GM18867 (cell line): ENCODE measurements around the gene CLEC18A.
"Not testable (repeated sequence)": the region's sequence is repeated elsewhere in the genome, so short reads cannot be mapped to it uniquely, and the experiment has no call there.

Experiments
- ATAC-seq: cut with Tn5 transposase; IDR thresholded peaks from one replicate; pipeline ENCODE4 v1.9.1; 2021; ENCODE audit warnings: mild to moderate bottlenecking, moderate library complexity; ENCODE audit not compliant: unreplicated experiment

Gene CLEC18A

DNA sequence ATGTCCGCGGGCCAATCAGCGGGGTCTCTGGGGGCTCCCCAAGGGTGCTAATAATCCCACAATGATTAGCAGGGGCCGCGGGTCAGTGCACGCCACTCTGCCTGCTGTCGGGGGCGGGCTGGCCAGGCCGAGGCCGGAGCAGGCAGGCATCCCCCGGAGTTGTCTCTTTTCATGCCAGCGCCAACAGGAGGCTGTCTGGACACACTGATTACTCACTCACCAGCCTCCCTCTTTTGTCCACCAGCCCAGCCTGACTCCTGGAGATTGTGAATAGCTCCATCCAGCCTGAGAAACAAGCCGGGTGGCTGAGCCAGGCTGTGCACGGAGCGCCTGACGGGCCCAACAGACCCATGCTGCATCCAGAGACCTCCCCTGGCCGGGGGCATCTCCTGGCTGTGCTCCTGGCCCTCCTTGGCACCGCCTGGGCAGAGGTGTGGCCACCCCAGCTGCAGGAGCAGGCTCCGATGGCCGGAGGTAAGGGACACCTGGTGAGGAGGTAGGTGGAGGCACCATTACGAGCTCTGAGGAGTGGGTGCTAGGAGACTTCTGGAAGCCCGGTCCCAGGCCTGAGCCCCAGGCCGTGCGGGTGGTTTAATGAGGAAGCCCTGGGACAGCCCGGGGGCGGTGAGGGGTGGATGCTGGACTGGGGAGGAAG lies at the start of gene CLEC18A:
TSS of gene CLEC18A (plus strand) at position 318 of the 655 bp plus-strand sequence. CDS start at position 351, 33 bp downstream.
- ATAC-seq, result not testable (repeated sequence)

DNA sequence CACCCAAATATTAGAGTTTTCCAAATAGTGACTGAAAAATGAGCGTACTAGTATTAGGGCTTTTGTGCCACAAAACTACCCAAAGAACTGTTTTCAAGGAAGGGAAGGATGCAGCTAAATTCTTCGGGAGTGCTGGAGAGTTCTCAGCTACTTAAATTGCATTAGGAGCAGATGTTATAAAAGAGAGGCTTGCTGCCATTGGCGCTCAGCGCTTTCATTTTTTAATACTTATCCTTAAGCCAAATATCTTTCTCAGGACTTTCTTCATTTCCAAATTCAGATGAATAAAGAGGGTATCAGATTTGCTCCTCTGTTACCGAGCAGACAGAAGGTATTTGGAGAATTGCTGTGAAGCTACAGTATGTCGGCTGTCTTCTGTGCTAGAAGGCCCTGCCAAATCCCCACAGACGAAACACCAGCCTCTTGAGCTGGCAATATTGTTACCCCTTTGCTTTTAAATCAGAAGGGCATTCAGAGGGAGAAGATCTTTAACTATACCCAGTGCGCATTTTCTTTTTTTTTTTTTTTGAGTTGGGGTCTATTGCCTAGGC lies 47.2 kb upstream of the CLEC18A start:
- ATAC-seq, result no peak

- no peak for ATAC-seq
Observed at GRCh38 chr16:69904495-69905170, 46.5 kb upstream of the CLEC18A start.

DNA sequence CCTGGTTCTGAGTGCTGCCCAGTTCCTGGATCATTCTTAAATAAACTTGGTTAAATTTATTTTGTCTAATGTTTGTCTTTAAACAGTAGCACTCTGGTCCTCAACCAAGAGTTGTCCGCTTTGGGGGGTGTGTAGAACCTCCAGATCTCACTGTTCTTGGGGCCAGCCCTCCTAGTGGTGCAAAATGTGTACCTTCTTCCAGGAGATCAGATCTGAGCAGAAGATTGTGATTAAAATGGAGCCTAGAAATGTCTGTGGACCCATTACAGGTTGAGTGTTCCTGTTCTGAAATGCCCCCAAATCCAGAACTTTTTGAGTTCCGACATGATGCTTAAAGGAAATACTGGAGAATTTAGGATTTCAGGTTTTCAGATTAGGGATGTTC lies 46.0 kb upstream of the CLEC18A start:
- ATAC-seq, result no peak

DNA sequence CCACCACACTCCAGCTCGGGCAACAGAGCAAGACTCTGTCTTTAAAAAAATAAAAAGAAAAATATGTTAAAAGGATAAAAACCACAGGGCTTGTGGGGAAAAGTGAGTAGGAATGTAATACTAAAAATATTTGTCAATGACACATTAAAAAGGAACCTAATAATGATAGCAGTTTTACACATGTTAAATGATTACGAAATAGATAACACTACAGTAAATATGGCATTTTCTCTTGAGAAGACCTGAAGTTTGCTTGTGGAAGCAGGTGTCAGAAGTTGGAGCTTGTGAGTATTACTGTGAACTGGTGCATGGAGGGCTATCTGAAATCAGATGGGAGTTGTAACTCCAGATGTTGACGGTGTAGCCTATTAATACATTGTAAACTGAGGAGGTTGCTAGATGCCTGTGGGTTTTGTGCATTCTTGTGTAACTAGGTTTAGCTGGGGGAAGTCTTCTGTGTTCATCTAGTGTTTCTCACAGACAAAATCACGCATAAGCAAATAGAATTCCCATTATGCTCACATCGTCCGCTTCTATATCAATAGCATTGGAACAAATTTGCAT lies 44.2 kb upstream of the CLEC18A start:
- ATAC-seq, result no peak

DNA sequence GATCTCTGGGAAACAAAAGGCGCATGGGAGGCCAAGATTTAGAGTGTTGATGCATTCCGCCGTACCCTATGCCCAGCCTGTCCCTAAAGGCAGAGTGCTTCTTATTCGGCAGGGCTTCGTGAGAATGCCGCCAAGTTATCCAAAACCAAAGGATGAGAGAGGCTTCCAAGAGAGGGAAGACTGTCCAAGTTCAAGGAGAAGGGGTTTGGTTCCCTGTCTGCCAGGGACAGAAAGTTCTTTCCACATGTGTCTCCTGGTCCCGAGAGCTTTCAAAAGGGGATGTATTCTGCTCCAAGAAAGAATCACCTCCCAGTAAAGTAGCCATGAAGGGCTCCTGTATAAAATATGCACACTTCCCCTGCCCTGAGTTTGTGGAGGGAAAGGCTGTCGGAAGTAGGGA lies 42.1 kb upstream of the CLEC18A start:
- ATAC-seq, result no peak

DNA sequence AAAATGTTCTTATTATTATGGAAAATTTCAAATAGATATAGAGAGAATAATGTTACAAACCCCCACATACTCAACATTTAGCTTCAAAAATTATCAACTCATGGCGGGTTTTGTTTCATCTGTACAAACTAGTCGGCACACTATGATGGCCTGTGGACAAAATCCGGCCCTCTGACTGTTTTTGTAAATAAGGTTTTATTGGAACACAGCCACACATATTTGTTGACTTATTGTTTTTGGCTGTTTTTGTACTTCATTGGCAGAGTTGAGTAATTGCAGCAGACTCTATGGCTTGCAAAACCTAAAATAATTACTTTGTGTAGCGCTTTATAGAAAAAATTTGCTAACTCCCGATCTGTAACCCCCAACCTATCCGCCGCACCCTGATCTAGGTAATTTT lies 41.4 kb upstream of the CLEC18A start:
- ATAC-seq, result no peak

DNA sequence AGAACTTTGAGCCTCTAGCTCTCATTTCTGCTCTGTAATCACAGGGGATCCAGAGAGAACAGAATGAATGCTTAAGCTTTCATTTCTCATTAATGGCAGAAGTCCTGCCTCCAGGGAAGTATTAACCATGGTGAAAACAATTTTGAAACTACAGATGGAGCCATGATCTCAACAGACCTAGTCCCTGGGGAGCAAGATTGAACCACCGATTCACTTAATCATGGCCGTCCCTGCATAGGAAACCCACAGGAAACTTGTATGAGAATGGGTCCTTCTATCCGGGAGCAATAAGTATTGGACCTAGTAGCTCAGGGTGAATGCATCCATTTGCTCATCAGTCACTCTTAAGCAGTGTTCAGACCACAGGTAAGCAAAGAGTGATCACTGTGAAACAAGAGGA lies 40.2 kb upstream of the CLEC18A start:
- no peak for ATAC-seq

- ATAC-seq, result no peak
Observed at GRCh38 chr16:69916462-69916861, 34.7 kb upstream of the CLEC18A start.

- ATAC-seq, result no peak
Observed at GRCh38 chr16:69917311-69917710, 33.8 kb upstream of the CLEC18A start.

DNA sequence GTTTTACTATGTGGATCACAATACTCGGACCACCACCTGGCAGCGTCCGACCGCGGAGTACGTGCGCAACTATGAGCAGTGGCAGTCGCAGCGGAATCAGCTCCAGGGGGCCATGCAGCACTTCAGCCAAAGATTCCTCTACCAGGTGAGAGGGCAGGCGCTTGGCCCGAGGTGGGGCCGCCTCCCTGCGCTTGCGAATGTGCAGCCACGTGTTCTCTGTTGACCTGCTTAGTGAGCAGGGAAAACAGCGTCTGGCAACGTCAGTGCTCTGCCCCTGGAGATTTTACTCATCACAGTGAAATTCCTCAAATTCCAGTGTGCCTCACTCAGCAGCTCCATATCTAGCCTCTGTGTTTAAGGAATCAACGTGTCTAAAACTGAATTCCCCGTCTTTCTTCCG lies 33.4 kb upstream of the CLEC18A start:
- no peak for ATAC-seq

GRCh38 chr16:69918241-69918640 lies 32.9 kb upstream of the CLEC18A start:
- ATAC-seq, result no peak

- ATAC-seq, result no peak
Observed at GRCh38 chr16:69921127-69921526, 30.0 kb upstream of the CLEC18A start.

DNA sequence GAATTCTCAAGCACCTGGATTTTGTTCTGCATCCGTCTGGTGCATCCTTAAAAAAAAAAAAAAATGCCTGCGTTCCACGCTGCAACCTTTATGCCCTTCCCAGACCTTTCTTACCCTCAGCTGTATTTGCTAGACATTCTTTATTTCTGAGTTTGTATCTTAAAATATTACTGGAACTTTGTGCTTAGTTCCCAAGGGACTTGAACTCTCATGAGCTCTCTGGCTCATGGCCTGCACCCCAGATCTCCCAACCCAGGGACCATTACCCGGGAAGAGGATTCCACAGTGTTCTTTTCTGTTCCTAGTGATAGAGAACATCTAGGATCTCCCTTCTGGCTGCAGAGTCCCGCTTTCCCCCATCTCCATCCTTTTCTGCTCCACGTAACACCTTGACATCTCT lies 28.9 kb upstream of the CLEC18A start:
- ATAC-seq, result no peak

DNA sequence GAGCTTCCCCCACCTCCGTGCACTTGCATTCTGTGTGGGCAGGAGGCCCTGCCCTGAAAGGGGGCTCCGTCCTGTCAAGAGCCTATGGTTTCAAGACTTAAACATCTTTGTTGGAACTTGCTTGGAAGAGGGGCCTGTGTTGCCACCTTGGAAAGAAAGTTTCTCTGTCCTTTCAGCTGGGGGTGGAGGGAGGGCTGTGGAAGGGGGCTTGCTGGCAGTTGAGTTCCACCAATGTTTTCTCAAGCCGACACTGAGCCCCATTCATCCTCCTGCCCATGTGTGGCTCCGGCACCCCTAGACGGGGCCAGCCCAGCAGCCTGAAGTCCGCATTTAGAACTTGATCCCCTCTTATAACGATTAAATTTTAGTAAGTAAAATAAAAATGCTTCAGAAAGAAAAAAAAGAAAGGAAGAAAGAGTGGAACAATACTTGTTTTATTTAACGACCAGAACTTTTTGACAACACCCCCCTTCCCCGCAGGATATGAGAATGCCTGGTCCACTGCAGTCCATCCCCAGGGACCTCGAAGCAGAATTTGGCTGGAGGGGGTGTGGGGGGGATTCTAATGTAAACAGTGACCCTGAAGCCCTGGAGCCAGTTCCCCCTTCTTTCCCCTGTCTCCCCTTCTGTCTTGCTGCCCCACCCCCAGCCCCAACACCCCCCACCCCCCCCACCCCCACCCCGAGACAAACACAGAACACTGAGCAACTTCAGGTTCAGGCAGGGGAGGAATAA lies 26.9 kb upstream of the CLEC18A start:
- ATAC-seq, result no peak

DNA sequence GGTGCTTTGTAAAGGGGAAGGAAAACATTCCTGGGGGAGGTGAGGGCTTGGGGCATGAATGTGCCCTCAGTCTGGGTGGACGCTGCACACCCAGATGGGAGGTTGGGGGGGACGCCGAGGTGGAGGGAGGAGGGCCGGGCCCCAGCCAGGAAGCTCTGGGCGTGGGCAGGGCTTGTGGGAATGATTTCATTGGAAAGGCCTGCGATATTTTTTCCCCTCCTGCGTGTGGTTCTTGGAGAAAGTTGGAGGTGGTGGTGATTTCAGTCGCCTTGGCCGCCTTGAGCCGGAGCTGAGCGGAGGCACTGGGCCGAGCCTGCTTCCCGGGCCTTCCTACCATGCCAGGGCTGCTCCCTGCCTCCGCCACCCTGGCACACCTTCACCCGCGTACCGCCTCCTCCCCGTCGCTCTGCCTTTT lies 26.4 kb upstream of the CLEC18A start:
- no peak for ATAC-seq

GRCh38 chr16:69925311-69925710 lies 25.8 kb upstream of the CLEC18A start:
- ATAC-seq, result no peak

GRCh38 chr16:69926241-69926640 lies 24.9 kb upstream of the CLEC18A start:
- no peak for ATAC-seq

GRCh38 chr16:69927056-69927757 lies 23.9 kb upstream of the CLEC18A start:
- ATAC-seq, result no peak

DNA sequence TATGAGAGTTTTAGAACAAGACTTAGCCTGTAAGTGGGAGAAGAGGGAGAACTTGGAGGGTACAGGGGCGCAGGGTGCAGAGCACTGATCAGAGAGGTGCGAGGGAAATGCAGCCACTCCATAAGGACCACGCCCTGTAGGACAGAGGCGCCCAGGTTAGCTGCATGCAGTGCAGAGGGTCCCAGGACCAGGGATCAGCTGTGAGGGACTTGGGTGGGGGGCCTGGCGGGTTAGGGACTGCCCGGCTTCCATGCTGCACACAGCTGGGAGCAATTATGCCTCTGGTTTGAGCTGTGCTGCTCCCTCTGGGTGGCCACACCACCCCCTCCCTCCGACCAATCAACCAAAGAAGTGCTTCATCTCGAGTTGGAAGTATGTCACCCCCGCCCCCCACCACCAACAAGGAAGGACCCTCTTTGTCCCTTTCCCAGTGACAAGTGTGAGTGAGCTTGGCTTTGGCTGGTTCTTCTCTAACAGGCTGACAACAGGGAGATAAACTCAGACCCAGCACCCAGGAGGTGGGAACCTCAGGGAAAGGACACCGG lies 22.2 kb upstream of the CLEC18A start:
- ATAC-seq, result no peak

DNA sequence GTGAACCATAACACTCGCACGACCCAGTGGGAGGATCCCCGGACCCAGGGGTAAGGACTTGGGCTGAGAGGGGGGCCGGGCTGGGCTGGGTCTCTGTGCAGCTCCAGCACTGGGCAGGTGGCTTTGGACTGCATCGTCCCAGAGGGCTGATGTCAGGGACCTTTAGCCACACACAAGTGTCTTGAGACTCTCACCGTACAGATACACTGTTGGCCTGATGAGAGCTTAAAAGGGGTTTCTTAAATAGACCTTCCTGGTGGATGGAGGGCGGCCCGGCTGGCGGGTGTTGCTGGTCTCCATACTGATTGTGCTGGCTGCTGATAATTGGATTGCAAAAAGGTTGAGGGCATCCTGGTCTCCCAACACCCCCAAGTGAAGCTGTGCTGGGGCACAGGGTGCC lies 21.7 kb upstream of the CLEC18A start:
- ATAC-seq, result no peak
